ENCODE measurements around the gene FAM200C. TPM values are rescaled to one million over a fixed set of nuclear protein-coding genes. Genes with fewer than 3 reads are reported as not detected.

The FAM200C gene
- total RNA-seq, 2 donors from 2014 or later: 3.3 to 4.2 TPM

- TF ChIP-seq, protein P1, sequence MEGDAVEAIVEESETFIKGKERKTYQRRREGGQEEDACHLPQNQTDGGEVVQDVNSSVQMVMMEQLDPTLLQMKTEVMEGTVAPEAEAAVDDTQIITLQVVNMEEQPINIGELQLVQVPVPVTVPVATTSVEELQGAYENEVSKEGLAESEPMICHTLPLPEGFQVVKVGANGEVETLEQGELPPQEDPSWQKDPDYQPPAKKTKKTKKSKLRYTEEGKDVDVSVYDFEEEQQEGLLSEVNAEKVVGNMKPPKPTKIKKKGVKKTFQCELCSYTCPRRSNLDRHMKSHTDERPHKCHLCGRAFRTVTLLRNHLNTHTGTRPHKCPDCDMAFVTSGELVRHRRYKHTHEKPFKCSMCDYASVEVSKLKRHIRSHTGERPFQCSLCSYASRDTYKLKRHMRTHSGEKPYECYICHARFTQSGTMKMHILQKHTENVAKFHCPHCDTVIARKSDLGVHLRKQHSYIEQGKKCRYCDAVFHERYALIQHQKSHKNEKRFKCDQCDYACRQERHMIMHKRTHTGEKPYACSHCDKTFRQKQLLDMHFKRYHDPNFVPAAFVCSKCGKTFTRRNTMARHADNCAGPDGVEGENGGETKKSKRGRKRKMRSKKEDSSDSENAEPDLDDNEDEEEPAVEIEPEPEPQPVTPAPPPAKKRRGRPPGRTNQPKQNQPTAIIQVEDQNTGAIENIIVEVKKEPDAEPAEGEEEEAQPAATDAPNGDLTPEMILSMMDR (IDR thresholded peaks at IDR 0.05): peak; percentile 31 to 69
- H3K4me1 ChIP-seq: peaks cover 0 to 6% of the 10 kb centered on the region in 2 donors
- H3K27me3 ChIP-seq: no peaks in the 10 kb centered on the region
- no peaks in the 10 kb centered on the region for H3K36me3 ChIP-seq
- no peak overlapping the region for H3K4me3 ChIP-seq
- H3K27ac ChIP-seq: no peak overlapping the region
- no peak for DNase-seq (ENCODE audit: low spot score)
- peaks cover 0 to 10% of the 10 kb centered on the region in 2 donors for H3K9me3 ChIP-seq
These were observed 8.8 kb downstream of the FAM200C start for GRCh38 chr5:160390787-160391696.

DNA sequence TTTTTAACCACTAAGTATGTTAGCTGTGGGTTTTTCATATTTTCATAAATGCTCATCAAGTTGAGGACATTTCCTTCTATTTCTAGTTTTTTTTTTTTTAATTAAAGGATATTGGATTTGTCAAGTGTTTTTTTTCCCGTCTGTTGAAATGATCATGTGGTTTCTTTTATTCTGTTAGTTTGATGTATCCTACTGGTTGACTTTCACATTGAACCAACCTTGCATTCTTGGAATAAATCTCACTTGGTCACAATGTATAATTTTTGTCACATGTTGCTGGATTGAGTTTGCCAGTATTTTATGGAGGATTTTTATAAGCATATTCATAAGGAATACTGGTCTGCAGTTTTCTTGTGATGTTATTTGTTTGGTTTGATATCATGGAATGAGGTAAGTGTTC is 12.4 kb downstream of the FAM200C start:
- TF ChIP-seq, protein P1 (IDR thresholded peaks at IDR 0.05): no peak
- Histone ChIP-seq H3K27me3 (no peaks in the 10 kb centered on the region), H3K27ac (no peak overlapping the region), H3K4me3 (no peak overlapping the region), H3K9me3 (peaks cover 0 to 10% of the 10 kb centered on the region in 2 donors), H3K4me1 (no peaks in the 10 kb centered on the region), H3K36me3 (no peaks in the 10 kb centered on the region)
- no peak for DNase-seq (ENCODE audit: low spot score)

GRCh38 chr5:160385496-160385895 is 14.4 kb downstream of the FAM200C start:
- H3K27ac ChIP-seq: no peak overlapping the region
- no peaks in the 10 kb centered on the region for H3K27me3 ChIP-seq

DNA sequence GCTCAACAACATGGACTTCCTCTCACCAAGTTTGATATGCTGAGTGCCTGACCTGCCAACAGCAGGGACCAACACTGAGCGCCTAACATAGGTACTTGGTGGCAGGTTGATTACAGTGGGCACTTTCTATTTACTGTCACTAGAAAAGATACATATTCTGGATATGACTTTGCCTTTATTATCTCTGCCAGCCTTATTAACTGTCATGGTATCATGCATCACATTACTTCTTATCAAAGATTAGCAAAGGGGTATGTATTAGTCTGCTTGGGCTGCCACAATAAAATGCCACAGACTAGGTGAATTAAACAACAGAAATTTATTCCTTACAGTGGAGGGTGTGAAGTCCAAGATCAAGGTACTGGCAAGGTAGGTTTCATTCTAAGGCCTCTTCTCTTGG is 15.2 kb downstream of the FAM200C start:
- Histone ChIP-seq H3K36me3 (no peaks in the 10 kb centered on the region), H3K4me1 (peaks cover 0 to 4% of the 10 kb centered on the region in 2 donors), H3K27ac (no peak overlapping the region), H3K9me3 (peaks cover 0 to 10% of the 10 kb centered on the region in 2 donors), H3K4me3 (no peak overlapping the region), H3K27me3 (no peaks in the 10 kb centered on the region)
- TF ChIP-seq, protein P1 (IDR thresholded peaks at IDR 0.05): no peak
- DNase-seq (ENCODE audit: low spot score): no peak

More at GRCh38 chr5:160385496-160385895, 14.4 kb downstream of the FAM200C start:
- DNase-seq (ENCODE audit: low spot score): no peak
- no peaks in the 10 kb centered on the region for H3K4me1 ChIP-seq
- H3K4me3 ChIP-seq: no peak overlapping the region
- peaks cover 0 to 10% of the 10 kb centered on the region in 2 donors for H3K9me3 ChIP-seq
- no peaks in the 10 kb centered on the region for H3K36me3 ChIP-seq
- TF ChIP-seq, protein P1 (IDR thresholded peaks at IDR 0.05): no peak

DNA sequence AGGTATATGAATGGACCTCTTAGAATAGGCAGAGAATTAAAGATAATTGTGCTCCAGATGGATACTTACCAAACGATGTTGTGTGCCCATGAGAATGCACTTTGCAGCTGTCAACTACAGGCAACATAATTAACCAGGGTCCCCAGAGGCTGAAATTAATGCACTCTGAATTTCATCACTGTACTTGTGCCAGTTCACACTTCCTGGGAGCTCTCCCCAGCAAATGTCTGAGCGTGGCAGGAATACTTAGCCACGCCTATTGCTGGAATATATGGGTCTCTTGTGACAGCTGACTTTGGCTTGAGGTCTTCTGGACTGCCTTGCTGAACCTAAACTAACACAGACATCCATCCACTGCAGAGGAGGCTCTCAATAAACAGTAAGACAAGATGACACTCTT is 17.5 kb downstream of the FAM200C start:
- Histone ChIP-seq H3K4me3 (no peak overlapping the region), H3K4me1 (peaks cover 0 to 12% of the 10 kb centered on the region in 2 donors), H3K27me3 (no peaks in the 10 kb centered on the region), H3K27ac (no peak overlapping the region), H3K36me3 (no peaks in the 10 kb centered on the region), H3K9me3 (peaks cover 0 to 4% of the 10 kb centered on the region in 2 donors)
- TF ChIP-seq, protein P1 (IDR thresholded peaks at IDR 0.05): no peak
- no peak for DNase-seq (ENCODE audit: low spot score)

Measured in right atrium auricular region (tissue), 2 donors.